ENCODE results near the gene NPIPB2.

DNA sequence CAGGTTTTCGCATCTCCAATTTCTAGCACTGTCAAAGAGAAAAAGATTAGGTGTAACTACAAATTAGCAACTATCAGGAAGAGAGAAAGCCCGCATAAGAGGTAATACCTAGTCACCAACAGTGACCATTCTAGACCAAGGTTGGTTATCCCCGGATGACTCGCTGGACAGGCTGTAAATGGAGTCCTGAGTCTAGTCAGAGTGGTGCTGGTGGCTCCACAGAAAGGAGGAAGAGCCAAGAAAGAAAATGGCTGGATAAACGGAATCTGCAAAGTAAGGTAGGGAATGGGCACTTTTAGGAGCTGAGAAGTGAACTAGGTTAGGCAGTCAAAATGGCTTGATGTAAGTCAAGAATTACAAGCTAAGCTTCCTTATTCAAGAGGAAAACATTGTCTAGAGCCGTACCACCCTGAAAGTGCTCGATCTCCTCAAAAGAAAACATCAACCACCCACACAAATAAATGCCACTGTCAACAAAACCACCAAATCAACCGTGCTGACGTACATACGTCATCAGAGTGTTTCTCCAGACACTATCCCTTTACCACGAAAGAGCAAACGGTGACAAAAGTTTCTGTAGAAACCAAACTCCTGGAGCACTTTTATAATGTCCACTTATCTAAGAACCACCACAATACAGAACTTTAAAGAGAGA is 28.3 kb downstream of the NPIPB2 start:
- TF ChIP-seq, protein P1, sequence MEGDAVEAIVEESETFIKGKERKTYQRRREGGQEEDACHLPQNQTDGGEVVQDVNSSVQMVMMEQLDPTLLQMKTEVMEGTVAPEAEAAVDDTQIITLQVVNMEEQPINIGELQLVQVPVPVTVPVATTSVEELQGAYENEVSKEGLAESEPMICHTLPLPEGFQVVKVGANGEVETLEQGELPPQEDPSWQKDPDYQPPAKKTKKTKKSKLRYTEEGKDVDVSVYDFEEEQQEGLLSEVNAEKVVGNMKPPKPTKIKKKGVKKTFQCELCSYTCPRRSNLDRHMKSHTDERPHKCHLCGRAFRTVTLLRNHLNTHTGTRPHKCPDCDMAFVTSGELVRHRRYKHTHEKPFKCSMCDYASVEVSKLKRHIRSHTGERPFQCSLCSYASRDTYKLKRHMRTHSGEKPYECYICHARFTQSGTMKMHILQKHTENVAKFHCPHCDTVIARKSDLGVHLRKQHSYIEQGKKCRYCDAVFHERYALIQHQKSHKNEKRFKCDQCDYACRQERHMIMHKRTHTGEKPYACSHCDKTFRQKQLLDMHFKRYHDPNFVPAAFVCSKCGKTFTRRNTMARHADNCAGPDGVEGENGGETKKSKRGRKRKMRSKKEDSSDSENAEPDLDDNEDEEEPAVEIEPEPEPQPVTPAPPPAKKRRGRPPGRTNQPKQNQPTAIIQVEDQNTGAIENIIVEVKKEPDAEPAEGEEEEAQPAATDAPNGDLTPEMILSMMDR (optimal IDR thresholded peaks at IDR 0.05 in 1 of 3, IDR thresholded peaks at IDR 0.05 in 1 of 3, conservative IDR thresholded peaks at IDR 0.05 in 1 of 3; ENCODE audit: extremely low read depth in 1 of 3, insufficient read depth in 2 of 3, low read length in 3 of 3) = no peak
- no peak for TF ChIP-seq EZH2 (IDR thresholded peaks at IDR 0.05; ENCODE audit: low read length)
